ENCODE results near the gene HLA-DRA.

- TF ChIP-seq CTCF (IDR thresholded peaks at IDR 0.05) (no peak), POLR2A (IDR thresholded peaks at IDR 0.05; ENCODE audit: low read depth) (no peak)
Observed at GRCh38 chr6:32406857-32407256, 32.8 kb upstream of the HLA-DRA start, which contains the start of gene BTNL2.

Data from esophagus muscularis mucosa (tissue), 3 donors.